Lung (tissue), 12 donors: Measurements from ENCODE around the gene RRM2. TPM values are rescaled to one million over a fixed set of nuclear protein-coding genes. Genes with fewer than 3 reads are reported as not detected.

Experiments used
- ATAC-seq: fragments of 200-7000 bp; cut with Tn5 transposase; one replicate; pipeline ENCODE4 v1.9.1; 2020; ENCODE audit warnings: moderate number of reproducible peaks; ENCODE audit not compliant: insufficient read depth, low FRiP score
- DNase-seq, 3 donors: peaks; one replicate each; pipeline ENCODE4 v3.0.0-alpha.2; 2013 to 2017
- H3K27ac ChIP-seq, 2 donors: one replicate each; pipeline ENCODE4 v1.5.1; 2013; ENCODE audit warnings: mild to moderate bottlenecking in 2 of 2, moderate library complexity in 2 of 2, control low read depth in 1 of 2, inconsistent platforms in 1 of 2, low read depth in 1 of 2, low read length in 1 of 2
- H3K27me3 ChIP-seq, 3 donors: one replicate each; pipeline ENCODE4 v1.5.1; 2013; ENCODE audit warnings: low read length in 2 of 3; ENCODE audit not compliant: control insufficient read depth in 3 of 3, insufficient read depth in 3 of 3
- H3K36me3 ChIP-seq, 4 donors: one replicate each; pipeline ENCODE4 v1.5.1; 2013; ENCODE audit warnings: low read length in 4 of 4, mild to moderate bottlenecking in 1 of 4, moderate library complexity in 1 of 4; ENCODE audit not compliant: control insufficient read depth in 4 of 4, insufficient read depth in 4 of 4
- H3K4me1 ChIP-seq, 5 donors: one replicate each; pipeline ENCODE4 v1.5.1; 2013; ENCODE audit warnings: low read length in 5 of 5, mild to moderate bottlenecking in 2 of 5, moderate library complexity in 1 of 5; ENCODE audit not compliant: control insufficient read depth in 5 of 5, insufficient read depth in 5 of 5
- H3K4me3 ChIP-seq: one replicate; pipeline ENCODE4 v1.5.1; 2013; ENCODE audit warnings: mild to moderate bottlenecking, control low read depth, moderate library complexity
- H3K9ac ChIP-seq, 2 donors: one replicate each; pipeline ENCODE4 v1.5.1; 2013; ENCODE audit warnings: low read length in 2 of 2, control low read depth in 1 of 2; ENCODE audit not compliant: insufficient read depth in 1 of 2
- H3K9me3 ChIP-seq, 4 donors: one replicate each; pipeline ENCODE4 v1.5.1; 2013; ENCODE audit warnings: low read length in 3 of 4, mild to moderate bottlenecking in 1 of 4, moderate library complexity in 1 of 4; ENCODE audit not compliant: control insufficient read depth in 4 of 4, insufficient read depth in 3 of 4
- WGBS, 2 donors: extraction: QIAGEN DNeasy Blood & Tissue Kit; methylation state at CpG; one replicate each; pipeline ENCODE4 v1.1.7; 2013; 5-methylcytosine and 5-hydroxymethylcytosine counted together
- polyA plus RNA-seq, 2 donors: library from polyadenylated mRNA; stranded (reverse); fragments of 200-250 nt; gene quantifications; one replicate each; pipeline ENCODE4 v1.2.1, GENCODE V29; 2013
- total RNA-seq, 2 donors: library from RNA; depleted of rRNA in 1 of 2; stranded (reverse); fragments of >200 nt in 1 of 2; gene quantifications; one replicate each; pipeline ENCODE4 v1.2.1, GENCODE V29; 2014 to 2021
- TF ChIP-seq, protein P1 (sequence below): IDR thresholded peaks from 2 replicates; pipeline ENCODE4 v1.5.1; 2012; ENCODE audit warnings: mild to moderate bottlenecking; ENCODE audit errors: control extremely low read depth, extremely low read depth
- donor health status: control.
- donor health status: control.
- donor health status: Bipolar disorder and iron deficiency.
- donor health status: healthy.
- donor health status: DM: yes; HTN: yes; CAD: no.

RRM2 gene
- total and polyA plus RNA-seq, 4 donors = 4.8 to 15.6 (median 5.7) TPM

DNA sequence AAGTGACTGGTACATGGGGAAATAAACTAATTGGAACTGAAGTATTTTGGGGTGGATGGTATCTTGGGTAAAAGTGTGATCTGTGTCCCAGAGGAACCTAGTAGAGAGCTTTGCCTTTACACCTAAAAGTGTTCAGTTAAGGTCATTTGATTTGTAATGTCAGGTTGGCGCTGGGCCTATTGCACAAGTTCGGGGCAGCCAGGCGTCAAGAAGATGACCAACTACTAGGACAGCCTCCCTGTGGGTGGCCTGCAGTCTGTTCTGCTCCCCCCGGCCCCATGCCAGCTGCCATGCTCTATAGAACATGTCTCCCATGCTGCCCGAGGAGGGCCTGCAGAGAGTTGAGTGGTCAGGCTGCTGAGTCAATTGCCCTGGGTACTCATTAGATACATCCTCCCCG is 10.1 kb downstream of the RRM2 start:
- DNase-seq (no peak), ATAC-seq (no peak)
- Histone ChIP-seq H3K4me1 (peaks cover 0 to 3% (median 0%) of the 10 kb centered on the region in 5 donors), H3K27me3 (no peaks in the 10 kb centered on the region), H3K9ac (no peak overlapping the region), H3K4me3 (no peak overlapping the region), H3K36me3 (peaks cover 0 to 6% (median 0%) of the 10 kb centered on the region in 4 donors), H3K27ac (no peak overlapping the region), H3K9me3 (no peaks in the 10 kb centered on the region)
- WGBS, 2 donors = 82 to 93% methylated on average over 6 of the region's 6 CpGs
- TF ChIP-seq, protein P1, sequence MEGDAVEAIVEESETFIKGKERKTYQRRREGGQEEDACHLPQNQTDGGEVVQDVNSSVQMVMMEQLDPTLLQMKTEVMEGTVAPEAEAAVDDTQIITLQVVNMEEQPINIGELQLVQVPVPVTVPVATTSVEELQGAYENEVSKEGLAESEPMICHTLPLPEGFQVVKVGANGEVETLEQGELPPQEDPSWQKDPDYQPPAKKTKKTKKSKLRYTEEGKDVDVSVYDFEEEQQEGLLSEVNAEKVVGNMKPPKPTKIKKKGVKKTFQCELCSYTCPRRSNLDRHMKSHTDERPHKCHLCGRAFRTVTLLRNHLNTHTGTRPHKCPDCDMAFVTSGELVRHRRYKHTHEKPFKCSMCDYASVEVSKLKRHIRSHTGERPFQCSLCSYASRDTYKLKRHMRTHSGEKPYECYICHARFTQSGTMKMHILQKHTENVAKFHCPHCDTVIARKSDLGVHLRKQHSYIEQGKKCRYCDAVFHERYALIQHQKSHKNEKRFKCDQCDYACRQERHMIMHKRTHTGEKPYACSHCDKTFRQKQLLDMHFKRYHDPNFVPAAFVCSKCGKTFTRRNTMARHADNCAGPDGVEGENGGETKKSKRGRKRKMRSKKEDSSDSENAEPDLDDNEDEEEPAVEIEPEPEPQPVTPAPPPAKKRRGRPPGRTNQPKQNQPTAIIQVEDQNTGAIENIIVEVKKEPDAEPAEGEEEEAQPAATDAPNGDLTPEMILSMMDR = no peak

DNA sequence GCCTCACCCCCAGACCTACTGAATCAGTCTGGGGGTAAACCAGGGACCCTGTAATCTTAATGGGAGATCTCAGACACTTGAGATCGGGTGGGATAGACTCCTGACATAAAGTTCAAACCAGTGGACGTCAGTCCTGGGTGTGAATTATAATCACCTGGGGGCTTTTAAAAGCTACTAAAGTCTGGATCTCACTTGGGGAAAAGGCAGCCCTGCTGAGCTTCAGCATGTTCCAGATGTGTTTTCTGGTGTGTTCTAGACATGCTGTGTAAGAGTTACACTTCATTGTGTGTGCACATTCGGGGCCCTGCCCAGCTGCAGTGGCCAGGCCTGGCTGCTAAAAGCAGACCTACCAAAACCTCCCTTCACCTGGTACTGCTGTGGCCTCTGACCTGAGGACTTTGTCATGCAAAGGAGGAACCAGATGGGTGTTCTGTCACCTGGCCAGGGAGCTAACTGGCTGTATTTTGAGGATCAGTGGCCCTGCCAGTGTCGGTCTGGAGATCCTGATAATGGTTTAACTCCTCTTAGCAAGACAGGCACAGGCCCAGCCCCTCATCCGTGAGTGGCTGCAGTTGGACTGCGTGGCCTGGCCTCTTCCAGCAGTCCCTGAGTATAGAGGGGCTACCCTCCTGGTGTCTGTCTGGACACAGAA is 10.6 kb downstream of the RRM2 start:
- Histone ChIP-seq H3K4me1 (peaks cover 0 to 3% (median 0%) of the 10 kb centered on the region in 5 donors), H3K4me3 (no peak overlapping the region), H3K9ac (no peak overlapping the region), H3K36me3 (peaks cover 0 to 6% (median 0%) of the 10 kb centered on the region in 4 donors), H3K27ac (no peak overlapping the region), H3K9me3 (no peaks in the 10 kb centered on the region), H3K27me3 (no peaks in the 10 kb centered on the region)
- 93 to 96% methylated on average over 6 of the region's 6 CpGs for WGBS, 2 donors
- ATAC-seq (no peak), DNase-seq (no peak)
- TF ChIP-seq, protein P1 = no peak

DNA sequence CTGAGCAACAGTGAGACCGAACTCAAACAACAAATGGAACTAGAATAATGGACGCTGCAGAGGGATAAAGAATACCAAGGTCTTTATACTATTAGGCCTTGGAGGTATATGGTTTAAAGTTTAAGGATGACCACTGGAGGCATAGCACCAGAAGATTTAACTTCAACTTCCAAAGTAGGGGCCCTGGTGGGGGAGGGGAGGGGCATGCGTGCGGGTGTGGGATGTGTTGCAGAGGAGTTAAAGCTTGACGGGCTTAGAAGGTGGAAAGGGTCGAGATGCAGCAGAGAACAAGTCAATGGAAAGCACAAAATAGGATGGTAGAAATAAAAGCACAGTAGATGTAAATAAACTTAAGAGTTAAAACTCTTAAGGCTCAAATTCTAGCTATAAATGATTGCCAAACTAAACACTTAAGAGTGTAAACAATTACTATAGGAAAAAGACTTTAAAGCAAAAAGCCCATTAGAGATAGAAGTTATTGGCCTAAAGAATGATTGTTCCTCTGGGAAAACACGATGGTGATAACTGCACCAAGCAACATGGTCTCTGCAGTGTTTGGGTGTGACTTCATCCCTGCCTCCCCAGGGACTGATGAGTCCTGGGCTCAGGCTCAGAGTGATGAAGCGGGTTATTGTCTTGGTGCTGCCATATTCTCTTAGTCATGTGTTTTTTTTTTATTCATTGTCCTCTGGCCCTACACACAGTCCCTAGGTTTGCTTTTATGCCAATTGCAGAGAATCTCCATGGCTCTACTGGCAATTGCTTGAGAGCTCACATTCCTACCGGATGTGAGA is 13.0 kb downstream of the RRM2 start:
- 85 to 91% methylated on average over 9 of the region's 9 CpGs for WGBS, 2 donors
- no peaks in the 10 kb centered on the region for H3K9me3 ChIP-seq
- no peaks in the 10 kb centered on the region for H3K27me3 ChIP-seq
- H3K36me3 ChIP-seq = peaks cover 0 to 4% (median 0%) of the 10 kb centered on the region in 4 donors
- H3K27ac ChIP-seq = no peak overlapping the region
- H3K4me1 ChIP-seq = peaks cover 0 to 3% (median 0%) of the 10 kb centered on the region in 5 donors
- no peak overlapping the region for H3K4me3 ChIP-seq
- TF ChIP-seq, protein P1 = no peak
- no peak for ATAC-seq
- DNase-seq = no peak
- no peak overlapping the region for H3K9ac ChIP-seq
